Loucy (cell line): ENCODE measurements around the gene PSMD1.
"Not testable (repeated sequence)": the region's sequence is repeated elsewhere in the genome, so short reads cannot be mapped to it uniquely, and the experiment has no call there.

Experiments used
- H2AFZ ChIP-seq: fragments of 200-600 bp; sonication (generic); 2 replicates; pipeline ENCODE4 v1.6.0; 2016; ENCODE audit warnings: antibody characterized with exemption, mild to moderate bottlenecking, low read length, moderate library complexity
- H3F3A ChIP-seq: fragments of 200-600 bp; 2 replicates; pipeline ENCODE4 v1.6.0; 2016; ENCODE audit warnings: antibody characterized with exemption, low read depth, mild to moderate bottlenecking
- H3K27me3 ChIP-seq: fragments of 200-600 bp; sonication (generic); 2 replicates; pipeline ENCODE4 v1.6.1; 2014; ENCODE audit warnings: low read length, mild to moderate bottlenecking; ENCODE audit not compliant: insufficient read depth, poor library complexity, severe bottlenecking
- H3K36me3 ChIP-seq: fragments of 200-600 bp; sonication (generic); 2 replicates; pipeline ENCODE4 v1.6.1; 2016; ENCODE audit warnings: low read length; ENCODE audit not compliant: insufficient read depth
- H3K4me1 ChIP-seq: fragments of 200-600 bp; sonication (generic); 2 replicates; pipeline ENCODE4 v1.5.1; 2014; ENCODE audit warnings: low read length, mild to moderate bottlenecking; ENCODE audit not compliant: insufficient read depth, poor library complexity, severe bottlenecking
- H3K4me2 ChIP-seq: fragments of 200-600 bp; sonication (generic); 2 replicates; pipeline ENCODE4 v1.6.0; 2014; ENCODE audit warnings: antibody characterized with exemption, low read length, low read depth, mild to moderate bottlenecking; ENCODE audit not compliant: poor library complexity, severe bottlenecking
- H3K4me3 ChIP-seq: fragments of 200-600 bp; sonication (generic); 2 replicates; pipeline ENCODE4 v1.5.1; 2014; ENCODE audit warnings: low read length, mild to moderate bottlenecking, mixed read lengths; ENCODE audit not compliant: poor library complexity, severe bottlenecking
- H3K79me2 ChIP-seq: fragments of 200-600 bp; sonication (generic); 2 replicates; pipeline ENCODE4 v1.6.1; 2014; ENCODE audit warnings: low read length; ENCODE audit not compliant: insufficient read depth
- H3K9ac ChIP-seq: fragments of 200-600 bp; sonication (generic); 2 replicates; pipeline ENCODE4 v1.6.0; 2014; ENCODE audit warnings: mild to moderate bottlenecking, low read depth, low read length, moderate library complexity; ENCODE audit not compliant: poor library complexity, severe bottlenecking
- H3K9me2 ChIP-seq: fragments of 200-600 bp; sonication (generic); replicated peaks from 2 replicates; pipeline ENCODE4 v1.6.1; 2016; ENCODE audit warnings: low read depth, low read length, mixed read lengths
- H3K9me3 ChIP-seq: fragments of 200-600 bp; sonication (generic); 2 replicates; pipeline ENCODE4 v1.6.1; 2014; ENCODE audit warnings: mild to moderate bottlenecking, antibody characterized with exemption, low read length, low read depth; ENCODE audit not compliant: insufficient read depth
- H4K20me1 ChIP-seq: fragments of 200-600 bp; sonication (generic); 2 replicates; pipeline ENCODE4 v1.6.0; 2014; ENCODE audit warnings: antibody characterized with exemption, low read length, mild to moderate bottlenecking; ENCODE audit not compliant: insufficient read depth, poor library complexity, severe bottlenecking
- CTCF ChIP-seq: fragments of 200-600 bp; sonication (generic); conservative IDR thresholded peaks from 2 replicates; pipeline ENCODE4 v1.5.1; 2014; ENCODE audit warnings: mild to moderate bottlenecking, antibody characterized with exemption, low read length
- EZH2phosphoT487 ChIP-seq: fragments of 200-600 bp; IDR thresholded peaks from 2 replicates; pipeline ENCODE4 v1.6.1; 2018; ENCODE audit warnings: antibody characterized with exemption, mild to moderate bottlenecking, moderate library complexity, borderline replicate concordance

PSMD1 gene

GRCh38 chr2:231062776-231063175 is 6.1 kb downstream of the PSMD1 start:
- no peaks in the 10 kb centered on the region for H3K9me3 ChIP-seq
- H3K9ac ChIP-seq: no peak overlapping the region
- peaks cover 30% of the 10 kb centered on the region for H4K20me1 ChIP-seq
- TF ChIP-seq EZH2phosphoT487 (no peak), CTCF (no peak)
- peaks cover 62% of the 10 kb centered on the region for H3K36me3 ChIP-seq
- H3K4me2 ChIP-seq: no peak overlapping the region
- no peaks in the 10 kb centered on the region for H3K27me3 ChIP-seq
- peaks cover 59% of the 10 kb centered on the region for H3K79me2 ChIP-seq
- H3K9me2 ChIP-seq: no peaks in the 10 kb centered on the region
- H3K4me3 ChIP-seq: no peak overlapping the region
- H3K4me1 ChIP-seq: peaks cover 30% of the 10 kb centered on the region
- no peaks in the 10 kb centered on the region for H3F3A ChIP-seq
- no peak overlapping the region for H2AFZ ChIP-seq

GRCh38 chr2:231063347-231063746 is 6.7 kb downstream of the PSMD1 start:
- Histone ChIP-seq H3K79me2 (peaks cover 54% of the 10 kb centered on the region), H3K36me3 (peaks cover 68% of the 10 kb centered on the region)

DNA sequence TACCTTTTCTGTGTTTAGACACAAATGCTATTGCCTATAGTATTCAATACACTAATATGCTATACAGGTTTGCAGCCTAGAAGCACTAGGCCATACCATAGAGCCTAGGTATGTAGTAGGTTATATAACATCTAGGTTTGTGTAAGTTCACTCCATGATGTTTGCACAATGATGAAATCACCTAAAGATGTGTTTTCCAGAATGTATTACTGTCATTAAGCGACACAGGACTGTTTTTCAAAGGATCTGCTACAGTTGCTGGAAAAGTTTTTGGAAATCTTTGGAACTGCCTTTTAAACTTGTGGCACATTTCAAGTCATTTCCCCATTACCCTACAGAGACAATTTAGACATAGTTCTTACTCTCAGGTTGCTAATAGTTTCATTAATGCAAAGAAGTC is 9.3 kb downstream of the PSMD1 start:
- H3K9ac ChIP-seq: no peak overlapping the region
- H3K36me3 ChIP-seq: peaks cover 90% of the 10 kb centered on the region
- no peaks in the 10 kb centered on the region for H3K9me2 ChIP-seq
- no peak overlapping the region for H2AFZ ChIP-seq
- H3F3A ChIP-seq: no peaks in the 10 kb centered on the region
- no peaks in the 10 kb centered on the region for H3K4me1 ChIP-seq
- no peaks in the 10 kb centered on the region for H4K20me1 ChIP-seq
- no peaks in the 10 kb centered on the region for H3K27me3 ChIP-seq
- no peak overlapping the region for H3K4me2 ChIP-seq
- peaks cover 28% of the 10 kb centered on the region; the same call in 1 of the 2 replicates for H3K79me2 ChIP-seq
- H3K9me3 ChIP-seq: no peaks in the 10 kb centered on the region
- TF ChIP-seq EZH2phosphoT487 (no peak), CTCF (no peak)
- H3K4me3 ChIP-seq: no peak overlapping the region

More at GRCh38 chr2:231063347-231063746, 6.7 kb downstream of the PSMD1 start:
- no peaks in the 10 kb centered on the region for H3K9me2 ChIP-seq
- H2AFZ ChIP-seq: no peak overlapping the region
- H3K4me2 ChIP-seq: no peak overlapping the region
- H3F3A ChIP-seq: no peaks in the 10 kb centered on the region
- peaks cover 24% of the 10 kb centered on the region for H3K4me1 ChIP-seq
- H3K27me3 ChIP-seq: no peaks in the 10 kb centered on the region
- peaks cover 24% of the 10 kb centered on the region for H4K20me1 ChIP-seq
- H3K9me3 ChIP-seq: no peaks in the 10 kb centered on the region
- H3K9ac ChIP-seq: no peak overlapping the region
- no peak overlapping the region for H3K4me3 ChIP-seq
- TF ChIP-seq CTCF (no peak), EZH2phosphoT487 (no peak)

GRCh38 chr2:231067531-231067930 is 10.9 kb downstream of the PSMD1 start:
- not testable (repeated sequence) for H3K9me2 ChIP-seq, H3K27me3 ChIP-seq, H3F3A ChIP-seq, H3K4me2 ChIP-seq, H4K20me1 ChIP-seq, H3K9me3 ChIP-seq, H3K4me1 ChIP-seq, H2AFZ ChIP-seq, H3K4me3 ChIP-seq, H3K9ac ChIP-seq
- Histone ChIP-seq H3K79me2 (peaks cover 14% of the 10 kb centered on the region; the same call in 1 of the 2 replicates), H3K36me3 (peaks cover 89% of the 10 kb centered on the region)
